Cardiac muscle cell (in vitro differentiated cells and primary cell): ENCODE data around the gene LAPTM5. TPM values are rescaled to one million over a fixed set of nuclear protein-coding genes. Genes with fewer than 3 reads are reported as not detected.

Experiments used
- DNase-seq, 2 donors: peaks; one replicate each; pipeline versions ENCODE4 v3.0.0 to v3.0.0-alpha.2; 2010 to 2017; ENCODE audit warnings: low read depth in 1 of 2, low spot score in 1 of 2
- H3K27ac ChIP-seq: fragments of 200-600 bp; sonication (generic); 2 replicates; pipeline ENCODE4 v1.5.1; 2016
- H3K27me3 ChIP-seq: fragments of 200-600 bp; sonication (generic); 2 replicates; pipeline ENCODE4 v1.6.0; 2016; ENCODE audit warnings: control low read depth
- H3K36me3 ChIP-seq: fragments of 200-600 bp; sonication (generic); 2 replicates; pipeline ENCODE4 v1.5.1; 2016; ENCODE audit warnings: control low read depth
- H3K4me1 ChIP-seq: fragments of 200-600 bp; sonication (generic); 2 replicates; pipeline ENCODE4 v1.8.1; 2017; ENCODE audit warnings: low read depth, mild to moderate bottlenecking, mixed run types
- H3K4me3 ChIP-seq: fragments of 200-600 bp; sonication (generic); 2 replicates; pipeline ENCODE4 v1.5.1; 2016; ENCODE audit warnings: mild to moderate bottlenecking
- H3K9me3 ChIP-seq: fragments of 200-600 bp; sonication (generic); 2 replicates; pipeline ENCODE4 v1.5.1; 2017; ENCODE audit warnings: low read depth, mild to moderate bottlenecking, control low read depth
- polyA plus RNA-seq: library from polyadenylated mRNA; unstranded; fragments of >200 nt; fragmentation: Nextera tagmentation; extraction: Ambion mirVana; gene quantifications from 2 replicates; pipeline ENCODE4 v1.2.1, GENCODE V29; 2016
- total RNA-seq: library from RNA; depleted of rRNA; stranded (reverse); fragments of >200 nt; gene quantifications from 2 replicates; pipeline ENCODE4 v1.2.3, GENCODE V29; 2016
- TF ChIP-seq, protein P1 (sequence below): IDR thresholded peaks from 2 replicates; pipeline ENCODE4 v1.5.1; 2012; ENCODE audit warnings: low read depth, mild to moderate bottlenecking, low read length

Gene LAPTM5
- total and polyA plus RNA-seq, 2 experiments from 2014 or later = 0.10 to 0.45 TPM

DNA sequence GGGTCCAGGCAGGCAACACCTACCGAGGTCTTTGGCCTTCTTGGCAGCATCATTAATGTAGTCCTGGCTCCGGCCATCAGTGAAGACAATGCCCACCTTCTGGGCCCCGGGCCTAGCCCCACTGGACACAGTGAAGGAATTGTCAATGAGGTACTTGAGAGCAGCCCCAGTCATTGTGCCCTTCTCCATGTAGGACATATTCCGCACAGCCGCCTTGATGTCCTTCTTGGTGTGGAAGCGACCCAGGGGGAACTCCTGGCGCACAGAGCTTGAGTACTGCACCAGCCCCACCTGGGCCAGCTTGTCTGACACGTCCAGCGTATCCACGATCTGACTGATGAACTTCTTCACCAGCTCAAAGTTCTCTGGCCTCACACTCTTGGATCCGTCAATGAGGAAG is 41.7 kb downstream of the LAPTM5 start:
- H3K36me3 ChIP-seq = no peaks in the 10 kb centered on the region
- TF ChIP-seq, protein P1, sequence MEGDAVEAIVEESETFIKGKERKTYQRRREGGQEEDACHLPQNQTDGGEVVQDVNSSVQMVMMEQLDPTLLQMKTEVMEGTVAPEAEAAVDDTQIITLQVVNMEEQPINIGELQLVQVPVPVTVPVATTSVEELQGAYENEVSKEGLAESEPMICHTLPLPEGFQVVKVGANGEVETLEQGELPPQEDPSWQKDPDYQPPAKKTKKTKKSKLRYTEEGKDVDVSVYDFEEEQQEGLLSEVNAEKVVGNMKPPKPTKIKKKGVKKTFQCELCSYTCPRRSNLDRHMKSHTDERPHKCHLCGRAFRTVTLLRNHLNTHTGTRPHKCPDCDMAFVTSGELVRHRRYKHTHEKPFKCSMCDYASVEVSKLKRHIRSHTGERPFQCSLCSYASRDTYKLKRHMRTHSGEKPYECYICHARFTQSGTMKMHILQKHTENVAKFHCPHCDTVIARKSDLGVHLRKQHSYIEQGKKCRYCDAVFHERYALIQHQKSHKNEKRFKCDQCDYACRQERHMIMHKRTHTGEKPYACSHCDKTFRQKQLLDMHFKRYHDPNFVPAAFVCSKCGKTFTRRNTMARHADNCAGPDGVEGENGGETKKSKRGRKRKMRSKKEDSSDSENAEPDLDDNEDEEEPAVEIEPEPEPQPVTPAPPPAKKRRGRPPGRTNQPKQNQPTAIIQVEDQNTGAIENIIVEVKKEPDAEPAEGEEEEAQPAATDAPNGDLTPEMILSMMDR = no peak
- no peak overlapping the region for H3K4me3 ChIP-seq
- no peaks in the 10 kb centered on the region for H3K27me3 ChIP-seq
- H3K4me1 ChIP-seq = no peaks in the 10 kb centered on the region
- no peak for DNase-seq
- no peaks in the 10 kb centered on the region for H3K9me3 ChIP-seq
- H3K27ac ChIP-seq = no peak overlapping the region

DNA sequence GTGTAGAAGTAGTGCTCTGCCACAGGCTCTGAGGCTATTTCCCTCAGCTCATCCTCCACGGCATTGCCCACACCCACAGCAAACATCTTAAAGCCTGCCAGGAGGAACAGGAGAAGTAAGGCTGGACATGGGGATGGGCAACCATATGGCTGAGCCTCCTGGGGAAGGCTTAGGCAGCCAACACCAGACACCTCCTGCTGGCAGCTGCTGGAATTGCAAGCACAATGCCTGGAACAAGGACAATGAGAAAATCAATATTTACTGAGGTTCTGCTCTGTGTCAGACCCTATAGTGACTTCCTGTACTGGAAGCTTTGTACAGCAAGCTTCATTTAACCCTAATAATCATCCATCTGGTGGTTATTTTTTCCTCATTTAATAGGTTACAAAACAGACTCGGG is 42.4 kb downstream of the LAPTM5 start:
- no peaks in the 10 kb centered on the region for H3K9me3 ChIP-seq
- H3K4me1 ChIP-seq = no peaks in the 10 kb centered on the region
- no peak for DNase-seq
- no peaks in the 10 kb centered on the region for H3K36me3 ChIP-seq
- no peak overlapping the region for H3K27ac ChIP-seq
- no peaks in the 10 kb centered on the region for H3K27me3 ChIP-seq
- no peak overlapping the region for H3K4me3 ChIP-seq
- TF ChIP-seq, protein P1 = peak; percentile 45

DNA sequence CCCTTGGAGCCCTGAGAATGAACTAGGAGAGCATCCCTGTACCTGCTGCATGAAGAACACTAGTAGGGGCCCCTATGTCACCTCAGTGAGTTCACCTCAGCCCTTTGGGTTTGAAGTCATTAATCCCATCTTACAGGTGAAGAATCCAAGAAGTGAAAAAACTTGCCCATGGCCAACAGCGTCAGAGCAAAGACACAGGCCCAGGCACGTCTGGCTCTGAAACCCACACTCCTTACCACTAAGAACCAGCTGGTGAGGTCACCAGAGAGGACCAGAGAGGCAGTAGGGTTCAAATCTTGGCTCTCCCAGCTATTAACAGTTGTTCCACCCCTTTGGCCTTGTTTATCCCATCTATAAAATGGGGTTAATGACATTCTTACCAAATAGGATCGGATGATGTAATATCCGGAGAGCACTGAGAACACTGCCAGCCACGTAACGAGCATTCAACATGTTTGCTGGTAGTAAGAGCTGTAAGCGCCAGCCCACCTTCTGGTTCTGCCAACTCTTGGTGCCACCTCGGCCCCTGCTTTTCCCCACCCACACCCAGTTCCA is 43.0 kb downstream of the LAPTM5 start:
- Histone ChIP-seq H3K4me3 (no peak overlapping the region), H3K27ac (no peak overlapping the region), H3K27me3 (no peaks in the 10 kb centered on the region), H3K36me3 (no peaks in the 10 kb centered on the region), H3K9me3 (no peaks in the 10 kb centered on the region), H3K4me1 (no peaks in the 10 kb centered on the region)
- DNase-seq = no peak
- TF ChIP-seq, protein P1 = no peak

DNA sequence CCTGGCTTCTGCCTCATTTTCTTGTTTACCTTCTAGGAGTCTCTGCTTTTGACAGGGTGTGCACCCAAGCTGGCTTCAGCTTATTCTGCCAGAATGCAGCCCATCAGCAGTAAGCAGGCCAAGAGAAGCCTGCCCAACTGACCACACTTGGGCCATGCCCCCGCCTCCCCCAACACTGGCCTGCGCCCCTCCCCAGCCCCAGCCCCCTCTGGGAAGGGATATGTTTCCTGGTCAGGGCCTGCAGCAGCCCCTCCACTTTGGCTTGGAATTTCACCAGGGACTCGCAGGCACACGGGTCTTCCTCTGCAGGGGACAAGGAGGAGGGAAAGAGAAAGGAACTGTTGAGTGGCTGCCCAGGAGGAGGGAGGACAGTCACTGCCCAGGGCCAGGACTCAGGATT is 43.5 kb downstream of the LAPTM5 start:
- no peak overlapping the region for H3K27ac ChIP-seq
- DNase-seq = no peak
- H3K4me3 ChIP-seq = no peak overlapping the region
- TF ChIP-seq, protein P1 = no peak
- H3K27me3 ChIP-seq = no peaks in the 10 kb centered on the region
- no peaks in the 10 kb centered on the region for H3K4me1 ChIP-seq
- H3K9me3 ChIP-seq = no peaks in the 10 kb centered on the region
- no peaks in the 10 kb centered on the region for H3K36me3 ChIP-seq

DNA sequence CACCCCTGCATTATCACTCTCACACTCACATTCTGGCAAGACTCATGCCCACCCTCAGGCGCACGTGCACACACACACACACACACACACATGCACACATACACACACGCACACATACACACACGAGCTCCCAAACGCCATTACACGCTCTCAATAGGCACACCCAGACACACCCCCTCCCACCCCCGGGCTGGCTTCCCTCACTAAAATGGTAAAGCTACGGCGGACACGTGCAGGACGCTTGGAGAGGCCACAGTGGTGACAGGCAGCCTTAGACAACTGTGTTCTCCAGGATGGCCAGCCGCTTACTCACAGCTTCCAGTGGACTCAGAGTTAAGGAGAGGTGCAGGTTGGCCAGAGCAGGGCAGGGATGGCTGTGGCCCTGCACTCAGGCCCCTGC is 44.3 kb downstream of the LAPTM5 start:
- H3K27me3 ChIP-seq = no peaks in the 10 kb centered on the region
- H3K9me3 ChIP-seq = no peaks in the 10 kb centered on the region
- no peaks in the 10 kb centered on the region for H3K36me3 ChIP-seq
- TF ChIP-seq, protein P1 = no peak
- no peaks in the 10 kb centered on the region for H3K4me1 ChIP-seq
- no peak for DNase-seq
- H3K4me3 ChIP-seq = no peak overlapping the region
- H3K27ac ChIP-seq = no peak overlapping the region

DNA sequence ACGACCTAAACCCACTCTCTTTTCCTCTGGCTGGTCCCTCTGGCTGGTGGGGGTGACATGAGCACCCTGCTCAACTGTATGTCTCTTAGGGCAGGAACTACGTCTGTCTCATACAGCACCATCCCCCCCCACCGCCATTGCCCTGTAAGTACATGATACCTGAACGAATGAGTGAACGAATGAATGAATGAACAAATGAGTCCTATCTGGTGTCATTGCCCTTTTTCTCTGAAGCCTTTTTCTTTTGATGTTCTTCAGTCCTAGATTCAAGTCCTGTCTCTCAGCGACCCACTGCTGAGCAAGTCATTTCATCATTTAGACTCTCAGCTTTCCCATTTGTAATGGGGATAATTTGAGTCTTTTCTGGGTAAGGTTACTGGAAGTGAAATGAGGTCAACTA is 45.0 kb downstream of the LAPTM5 start:
- Histone ChIP-seq H3K9me3 (no peaks in the 10 kb centered on the region), H3K27ac (no peak overlapping the region), H3K36me3 (no peaks in the 10 kb centered on the region), H3K4me1 (peaks cover 4% of the 10 kb centered on the region), H3K4me3 (no peak overlapping the region), H3K27me3 (no peaks in the 10 kb centered on the region)
- DNase-seq = no peak
- TF ChIP-seq, protein P1 = no peak
